GM23248 (cell line): ENCODE measurements around the gene CDH4. TPM values are rescaled to one million over a fixed set of nuclear protein-coding genes. Genes with fewer than 3 reads are reported as not detected.
"Not testable (repeated sequence)": the region's sequence is repeated elsewhere in the genome, so short reads cannot be mapped to it uniquely, and the experiment has no call there.

Experiments used
- DNase-seq: peaks from one replicate; pipeline ENCODE4 v3.0.0-alpha.2; 2015
- H2AFZ ChIP-seq: fragments of 200-600 bp; sonication (generic); 2 replicates; pipeline ENCODE4 v1.6.1; 2016; ENCODE audit warnings: antibody characterized with exemption
- H3F3A ChIP-seq: fragments of 200-600 bp; sonication (generic); 2 replicates; pipeline ENCODE4 v1.6.1; 2016; ENCODE audit warnings: mild to moderate bottlenecking, antibody characterized with exemption, mixed run types; ENCODE audit not compliant: insufficient read depth
- H3K27ac ChIP-seq: fragments of 200-600 bp; sonication (generic); 2 replicates; pipeline ENCODE4 v1.5.1; 2016; ENCODE audit warnings: mild to moderate bottlenecking
- H3K27me3 ChIP-seq: fragments of 200-600 bp; sonication (generic); replicated peaks from 2 replicates; pipeline ENCODE4 v1.6.1; 2016; ENCODE audit warnings: mild to moderate bottlenecking; ENCODE audit not compliant: insufficient read depth
- H3K36me3 ChIP-seq: fragments of 200-600 bp; sonication (generic); 2 replicates; pipeline ENCODE4 v1.6.1; 2016; ENCODE audit warnings: low read depth, mild to moderate bottlenecking
- H3K4me1 ChIP-seq: fragments of 200-600 bp; sonication (generic); 2 replicates; pipeline ENCODE4 v1.6.1; 2016; ENCODE audit warnings: mild to moderate bottlenecking; ENCODE audit not compliant: insufficient read depth
- H3K4me2 ChIP-seq: fragments of 200-600 bp; sonication (generic); one replicate; pipeline ENCODE4 v1.6.1; 2016; ENCODE audit warnings: mild to moderate bottlenecking; ENCODE audit not compliant: unreplicated experiment
- H3K4me3 ChIP-seq: fragments of 200-600 bp; sonication (generic); 2 replicates; pipeline ENCODE4 v1.5.1; 2016; ENCODE audit warnings: mild to moderate bottlenecking
- H3K79me2 ChIP-seq: fragments of 200-600 bp; sonication (generic); 2 replicates; pipeline ENCODE4 v1.6.1; 2016; ENCODE audit warnings: mild to moderate bottlenecking; ENCODE audit not compliant: insufficient read depth
- H3K9ac ChIP-seq: fragments of 200-600 bp; sonication (generic); 2 replicates; pipeline ENCODE4 v1.6.1; 2016; ENCODE audit warnings: mild to moderate bottlenecking
- H3K9me2 ChIP-seq: fragments of 200-600 bp; sonication (generic); 2 replicates; pipeline ENCODE4 v1.6.1; 2016; ENCODE audit warnings: mixed run types, mild to moderate bottlenecking, moderate library complexity; ENCODE audit not compliant: insufficient read depth
- H3K9me3 ChIP-seq: fragments of 200-600 bp; sonication (generic); one replicate; pipeline ENCODE4 v1.6.1; 2017; ENCODE audit warnings: low read depth
- H4K20me1 ChIP-seq: fragments of 200-600 bp; sonication (generic); 2 replicates; pipeline ENCODE4 v1.6.0; 2016; ENCODE audit not compliant: insufficient read depth
- EZH2 ChIP-seq: fragments of 200-600 bp; sonication (generic); IDR thresholded peaks from 2 replicates; pipeline ENCODE4 v1.6.1; 2018; ENCODE audit warnings: antibody characterized with exemption, mild to moderate bottlenecking; ENCODE audit not compliant: insufficient read depth, poor library complexity, severe bottlenecking
- EZH2phosphoT487 ChIP-seq: fragments of 200-600 bp; sonication (generic); IDR thresholded peaks from 2 replicates; pipeline ENCODE4 v1.6.1; 2018; ENCODE audit warnings: antibody characterized with exemption, moderate library complexity, mild to moderate bottlenecking, low read depth; ENCODE audit not compliant: insufficient read depth
- WGBS, 2 experiments: methylation state at CpG; one replicate each; pipeline ENCODE4 v1.1.6; 2015 to 2017; ENCODE audit warnings: low lambda C conversion rate in 2 of 2, low coverage in 1 of 2; ENCODE audit errors: missing lambda C conversion rate in 2 of 2; 5-methylcytosine and 5-hydroxymethylcytosine counted together
- in situ Hi-C: fragments of 300-500 bp; cut with MboI; formaldehyde crosslinking; loops from 2 replicates; pipeline ENCODE4 v1.15.0; 2020
- polyA plus RNA-seq: library from polyadenylated mRNA; unstranded; fragments of >200 nt; fragmentation: Nextera tagmentation; extraction: Ambion mirVana; gene quantifications from 2 replicates; pipeline ENCODE4 v1.2.1, GENCODE V29; 2016
- total RNA-seq: library from RNA; depleted of rRNA; stranded (reverse); fragments of >200 nt; shearing (Covaris generic); gene quantifications from 2 replicates; pipeline ENCODE4 v1.2.3, GENCODE V29; 2014

The CDH4 gene
- total and polyA plus RNA-seq, 2 experiments from 2014 or later, result 1.1 to 3.9 TPM

- Histone ChIP-seq H3K27ac (no peak overlapping the region), H3K4me3 (no peak overlapping the region), H3K9me2 (no peaks in the 10 kb centered on the region), H3K9me3 (no peaks in the 10 kb centered on the region), H3K4me1 (no peaks in the 10 kb centered on the region), H3K27me3 (no peaks in the 10 kb centered on the region), H3K4me2 (no peak overlapping the region), H4K20me1 (no peaks in the 10 kb centered on the region), H3K79me2 (no peaks in the 10 kb centered on the region), H3K9ac (no peak overlapping the region), H3F3A (no peaks in the 10 kb centered on the region), H2AFZ (no peak overlapping the region), H3K36me3 (no peaks in the 10 kb centered on the region)
- in situ Hi-C loops, result no loop called here
- no peak for DNase-seq
- no peak for TF ChIP-seq EZH2phosphoT487
- TF ChIP-seq EZH2, result no peak
- WGBS, 2 experiments, result 91% methylated on average over 11 of the region's 11 CpGs
Measured at GRCh38 chr20:61982951-61983315, 730.9 kb downstream of the CDH4 start.

DNA sequence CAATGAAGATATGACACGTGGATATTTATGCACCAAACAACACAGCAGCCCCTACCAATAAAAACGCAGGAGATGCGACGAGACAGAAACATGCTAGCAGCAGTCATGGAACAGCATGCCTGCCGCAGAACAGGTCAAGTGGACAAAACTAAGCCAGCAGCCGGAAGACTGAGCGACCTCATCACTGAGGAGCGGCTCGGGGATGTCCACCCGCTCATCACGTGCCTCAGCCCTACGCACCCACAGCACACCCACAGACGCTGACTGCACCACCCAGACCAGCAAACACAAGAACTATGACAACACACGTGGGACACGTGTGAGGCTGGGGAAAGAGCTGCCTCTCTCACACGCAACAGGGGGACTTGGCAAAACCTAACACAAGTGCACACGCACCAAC is 731.9 kb downstream of the CDH4 start:
- Histone ChIP-seq H3K27ac (no peak overlapping the region), H3K4me1 (no peaks in the 10 kb centered on the region), H3K27me3 (no peaks in the 10 kb centered on the region), H3F3A (no peaks in the 10 kb centered on the region), H2AFZ (no peak overlapping the region), H4K20me1 (no peaks in the 10 kb centered on the region), H3K9me2 (no peaks in the 10 kb centered on the region), H3K9me3 (no peaks in the 10 kb centered on the region), H3K9ac (no peak overlapping the region), H3K36me3 (no peaks in the 10 kb centered on the region), H3K4me3 (no peak overlapping the region), H3K79me2 (no peaks in the 10 kb centered on the region), H3K4me2 (no peak overlapping the region)
- DNase-seq, result no peak
- TF ChIP-seq EZH2 (no peak), EZH2phosphoT487 (no peak)
- WGBS, 2 experiments, result 74 to 80% methylated on average over 17 of the region's 17 CpGs
- in situ Hi-C loops, result no loop called here

DNA sequence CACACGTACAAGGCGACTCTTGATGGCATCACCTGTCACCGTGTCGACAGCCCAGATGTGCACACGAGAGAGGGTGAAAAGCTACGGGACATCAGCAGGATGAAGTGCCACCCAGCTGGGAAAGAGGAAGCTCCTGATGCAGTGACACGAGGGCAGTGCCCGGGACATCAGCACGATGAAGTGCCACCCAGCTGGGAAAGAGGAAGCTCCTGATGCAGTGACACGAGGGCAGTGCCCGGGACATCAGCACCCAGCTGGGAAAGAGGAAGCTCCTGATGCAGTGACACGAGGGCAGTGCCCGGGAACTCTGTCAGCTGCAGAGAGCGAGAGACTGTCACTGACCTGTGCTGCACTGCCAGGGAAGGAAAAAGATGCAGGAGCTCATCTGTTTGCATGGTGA is 732.4 kb downstream of the CDH4 start:
- H2AFZ ChIP-seq, DNase-seq, H3K4me1 ChIP-seq, H3K27me3 ChIP-seq, H3F3A ChIP-seq, H3K79me2 ChIP-seq, H3K4me3 ChIP-seq, H3K36me3 ChIP-seq, H3K9ac ChIP-seq, H4K20me1 ChIP-seq, H3K27ac ChIP-seq, in situ Hi-C loops, H3K4me2 ChIP-seq, H3K9me2 ChIP-seq, H3K9me3 ChIP-seq: not testable (repeated sequence)
- 85 to 90% methylated on average over 11 to 14 of the region's 14 CpGs for WGBS, 2 experiments

GRCh38 chr20:61985096-61985495 is 733.0 kb downstream of the CDH4 start:
- H3K9me2 ChIP-seq, result no peaks in the 10 kb centered on the region
- no peaks in the 10 kb centered on the region for H3K4me1 ChIP-seq
- DNase-seq, result no peak
- H4K20me1 ChIP-seq, result no peaks in the 10 kb centered on the region
- no peak overlapping the region for H3K4me2 ChIP-seq
- no peak overlapping the region for H3K4me3 ChIP-seq
- in situ Hi-C loops, result no loop called here
- no peak overlapping the region for H3K27ac ChIP-seq
- H3F3A ChIP-seq, result no peaks in the 10 kb centered on the region
- TF ChIP-seq EZH2 (no peak), EZH2phosphoT487 (no peak)
- no peaks in the 10 kb centered on the region for H3K36me3 ChIP-seq
- H3K9me3 ChIP-seq, result no peaks in the 10 kb centered on the region
- no peaks in the 10 kb centered on the region for H3K27me3 ChIP-seq
- H2AFZ ChIP-seq, result no peak overlapping the region
- no peaks in the 10 kb centered on the region for H3K79me2 ChIP-seq
- H3K9ac ChIP-seq, result no peak overlapping the region
- WGBS, 2 experiments, result 84 to 92% methylated on average over 6 of the region's 6 CpGs

DNA sequence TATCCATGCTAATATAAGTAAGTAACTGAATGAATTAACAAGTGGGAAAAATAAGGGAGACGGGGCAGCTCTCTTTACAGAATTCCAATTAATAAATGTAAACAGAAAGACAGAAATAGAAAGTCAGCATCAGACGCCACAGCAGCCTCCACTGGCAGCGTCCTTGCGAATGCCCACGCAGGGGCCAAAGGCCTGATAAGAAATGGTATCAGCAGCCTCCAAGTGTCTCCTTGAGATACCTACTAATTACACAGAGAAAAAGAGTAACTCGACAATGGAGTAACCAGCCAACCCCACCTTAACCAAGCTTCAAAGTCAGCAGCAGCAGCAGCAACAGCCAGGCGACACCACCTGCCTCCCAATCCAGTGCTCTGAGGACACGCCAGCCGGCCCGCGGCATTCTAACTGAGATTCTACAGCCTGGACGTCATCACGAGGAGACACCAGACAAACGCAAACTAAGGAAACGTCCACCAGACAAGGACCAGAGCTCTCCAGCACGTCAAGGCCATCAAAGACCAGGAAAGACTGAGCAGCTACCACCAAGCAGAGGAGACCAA is 734.8 kb downstream of the CDH4 start:
- WGBS, 2 experiments, result 95 to 97% methylated on average over 16 of the region's 16 CpGs

More for the DNA sequence above, 734.8 kb downstream of the CDH4 start:
- no peaks in the 10 kb centered on the region for H3K79me2 ChIP-seq
- TF ChIP-seq EZH2, result no peak
- H3K9me2 ChIP-seq, result no peaks in the 10 kb centered on the region
- no peak overlapping the region for H2AFZ ChIP-seq
- H3K36me3 ChIP-seq, result peaks cover 11% of the 10 kb centered on the region
- no peak for DNase-seq
- H3K9ac ChIP-seq, result no peak overlapping the region
- H3K27ac ChIP-seq, result no peak overlapping the region
- H3K4me3 ChIP-seq, result no peak overlapping the region
- no peaks in the 10 kb centered on the region for H3F3A ChIP-seq
- in situ Hi-C loops, result no loop called here
- no peaks in the 10 kb centered on the region for H3K4me1 ChIP-seq
- H3K27me3 ChIP-seq, result no peaks in the 10 kb centered on the region
- H3K9me3 ChIP-seq, result no peaks in the 10 kb centered on the region
- H3K4me2 ChIP-seq, result no peak overlapping the region
- H4K20me1 ChIP-seq, result no peaks in the 10 kb centered on the region
